AML-193 (cell line): ENCODE measurements around the gene KCNG2.

Experiments used
- DNase-seq, 2 experiments: peaks; one replicate each; lab custom pipeline; 2025; lab: John Stamatoyannopoulos, UW

Gene KCNG2

DNA sequence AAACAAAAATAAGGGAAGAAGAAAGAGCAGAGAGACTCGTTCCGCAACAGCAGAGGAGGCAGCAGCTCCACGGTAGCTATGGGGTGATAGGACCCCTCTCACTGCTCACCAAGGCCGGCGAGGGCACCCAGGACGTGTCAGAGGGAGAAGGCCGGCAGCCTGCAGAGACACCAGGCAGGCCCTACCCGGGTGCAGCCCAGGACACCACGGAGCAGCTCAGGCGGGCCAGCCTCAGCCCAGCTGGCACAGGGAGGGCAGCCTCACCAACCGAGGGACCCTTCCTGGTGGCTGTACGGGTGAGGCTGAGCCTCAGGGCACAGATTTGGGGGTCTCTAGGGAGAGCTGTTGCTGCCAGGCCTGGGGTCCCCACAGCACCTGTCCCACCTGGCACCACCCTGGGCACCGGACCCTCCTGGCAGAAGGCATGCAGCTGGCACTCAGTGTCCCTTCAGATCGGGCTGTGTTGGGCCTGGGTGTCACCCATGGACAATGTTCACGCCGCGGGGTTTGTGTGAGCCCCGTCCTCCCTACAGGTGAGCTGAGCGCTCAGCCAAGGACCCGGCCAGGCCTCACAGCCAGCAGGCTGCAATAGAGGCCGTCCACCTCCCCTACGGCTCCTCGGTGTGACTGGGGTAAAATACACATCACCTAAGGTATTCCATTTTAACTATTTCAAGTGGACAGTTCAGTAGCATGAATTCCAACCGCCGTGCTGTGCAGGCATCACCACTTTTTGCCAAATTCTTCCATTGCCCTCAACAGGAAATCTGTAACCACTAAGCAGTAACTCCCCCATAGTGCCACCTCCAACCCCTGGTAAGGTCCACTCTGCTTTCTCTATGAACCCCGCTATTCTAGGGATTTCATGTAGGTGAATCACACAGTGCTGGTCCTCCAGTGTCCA is 21.6 kb downstream of the KCNG2 start:
- DNase-seq, result no peak

DNA sequence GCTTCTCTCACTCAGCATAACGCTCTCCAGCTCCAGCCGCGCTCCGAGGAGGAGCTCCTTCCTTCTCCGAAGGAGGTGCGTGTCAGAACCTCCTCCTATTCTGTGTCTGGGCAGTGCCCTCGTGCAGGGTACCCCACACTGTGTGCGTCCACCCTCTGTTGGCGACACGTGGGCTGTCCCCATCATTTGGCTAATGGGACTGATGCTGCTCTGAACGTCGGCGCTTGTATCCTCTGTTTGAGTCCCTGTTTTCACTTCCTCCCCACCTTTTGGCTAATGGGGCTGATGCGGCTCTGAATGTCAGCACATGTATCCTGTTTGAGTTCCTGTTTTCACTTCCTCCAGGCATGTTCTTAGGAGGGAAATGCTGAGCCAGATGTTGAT is 22.2 kb downstream of the KCNG2 start:
- DNase-seq, result peak; percentile 88

GRCh38 chr18:79823120-79823519 is 25.4 kb downstream of the KCNG2 start:
- peak; percentile 31 to 43 for DNase-seq

DNA sequence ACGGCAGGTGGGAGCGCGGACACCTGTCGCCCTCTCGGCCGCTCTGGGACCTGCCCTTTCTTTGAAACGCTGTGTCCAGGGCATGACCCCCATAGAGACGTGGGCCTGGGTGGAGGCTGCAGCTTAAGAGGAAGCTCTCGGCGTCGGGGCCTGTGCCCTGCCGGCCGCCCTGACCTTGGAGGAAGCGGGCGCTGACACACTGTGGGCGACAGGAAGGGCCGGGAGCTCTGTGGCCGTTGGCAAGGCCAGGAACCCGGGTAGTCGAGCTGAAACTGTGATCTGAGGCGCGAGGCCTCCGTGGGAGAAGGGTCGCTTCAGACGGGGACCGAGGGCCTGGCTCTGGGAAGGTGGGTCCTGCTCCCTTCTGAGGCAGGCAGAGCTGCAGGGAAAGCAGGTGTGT is 28.2 kb downstream of the KCNG2 start:
- no peak for DNase-seq

DNA sequence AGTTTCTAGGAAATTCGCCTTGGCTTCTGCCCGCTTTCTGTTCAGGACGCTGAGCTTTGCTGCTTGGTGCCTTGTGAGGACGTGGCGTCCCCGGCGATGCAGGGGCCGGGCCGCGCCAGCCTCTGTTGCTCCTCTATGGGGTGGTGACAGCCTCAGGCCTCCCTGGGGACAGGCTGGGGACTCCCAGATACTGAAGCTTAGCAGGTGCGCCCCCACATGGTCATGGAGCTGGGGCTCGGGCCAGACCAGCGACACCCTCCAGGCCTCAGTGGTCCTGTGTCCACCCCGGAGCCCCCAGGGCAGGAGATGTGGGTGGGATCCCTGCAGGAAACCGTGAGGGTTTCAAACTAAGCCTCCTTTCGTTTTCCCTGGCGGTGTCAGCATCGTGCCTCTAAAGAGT is 29.2 kb downstream of the KCNG2 start:
- DNase-seq, result no peak

DNA sequence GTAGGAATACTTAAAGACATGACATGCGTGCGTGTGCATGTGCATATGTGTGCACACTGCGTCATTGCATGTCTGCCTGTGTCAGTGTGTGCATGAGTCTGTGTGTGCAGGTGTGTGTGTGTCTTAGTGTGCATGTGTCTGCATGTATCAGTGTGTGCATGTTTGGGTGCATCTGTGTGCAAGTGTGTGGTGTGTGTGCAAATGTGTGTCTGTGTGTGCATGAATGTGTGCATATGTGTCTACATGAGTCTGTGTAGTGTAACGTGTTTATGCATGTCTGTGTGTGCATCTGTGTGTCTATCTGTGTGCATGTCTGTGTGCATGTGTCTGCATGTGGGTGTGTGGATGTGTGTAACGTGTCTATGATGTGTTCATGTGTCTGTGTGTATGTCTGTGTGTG is 30.5 kb downstream of the KCNG2 start:
- no peak for DNase-seq

GRCh38 chr18:79829136-79829854 is 31.6 kb downstream of the KCNG2 start:
- no peak for DNase-seq

DNA sequence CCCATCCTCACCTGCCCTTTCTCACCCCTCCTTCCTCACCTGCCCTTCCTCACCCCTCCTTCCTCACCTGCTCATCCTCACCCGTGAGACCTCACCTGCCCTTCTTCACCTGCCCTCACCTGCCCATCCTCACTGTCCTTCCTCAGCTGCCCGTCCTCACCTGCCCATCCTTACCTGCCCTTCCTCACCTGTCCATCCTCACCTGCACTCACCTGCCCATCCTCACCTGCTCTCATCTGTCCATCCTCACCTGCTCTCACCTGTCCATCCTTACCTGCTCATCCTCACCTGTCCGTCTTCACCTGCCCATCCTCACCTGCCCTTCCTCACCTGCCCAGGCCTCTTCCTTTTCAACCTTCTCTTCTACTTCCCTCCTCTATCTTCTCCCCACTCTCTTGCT is 34.4 kb downstream of the KCNG2 start:
- DNase-seq, result no peak

- DNase-seq, result no peak
Measured at GRCh38 chr18:79834834-79835233, 37.1 kb downstream of the KCNG2 start.

GRCh38 chr18:79841936-79842335 is 44.2 kb downstream of the KCNG2 start:
- DNase-seq, result no peak

GRCh38 chr18:79844999-79845563 is 47.3 kb downstream of the KCNG2 start:
- no peak for DNase-seq

DNA sequence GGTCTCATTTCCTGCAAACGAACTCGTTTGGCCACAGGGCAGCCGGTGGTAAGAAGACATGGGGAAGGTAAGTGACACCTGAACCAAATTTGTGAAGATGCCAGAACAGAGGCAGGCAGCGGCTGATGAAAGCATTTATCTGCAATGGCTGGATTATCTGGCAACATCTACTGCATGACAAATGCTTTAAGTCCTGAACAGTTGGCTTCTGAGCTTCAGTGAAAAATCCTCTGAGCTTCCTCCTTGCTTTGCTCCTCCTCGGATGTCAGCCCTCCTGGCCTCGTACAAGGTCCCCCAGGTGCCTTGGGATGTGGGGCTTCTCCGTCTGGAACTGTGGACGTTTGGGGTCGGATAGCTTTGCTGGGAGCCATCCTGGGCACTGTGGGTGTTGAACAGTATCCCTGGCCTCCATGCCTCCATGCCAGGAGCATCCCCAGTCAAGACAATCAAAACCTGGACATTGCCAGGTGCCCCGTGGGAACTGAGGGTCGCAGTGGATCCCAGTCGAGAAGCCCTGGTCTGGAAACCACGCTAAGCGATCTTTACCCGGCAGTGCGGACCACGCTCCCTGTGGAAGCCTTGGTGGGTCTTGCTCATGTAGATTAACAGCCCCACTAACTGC is 49.3 kb downstream of the KCNG2 start:
- no peak for DNase-seq

GRCh38 chr18:79847606-79848293 is 50.0 kb downstream of the KCNG2 start:
- no peak for DNase-seq

DNA sequence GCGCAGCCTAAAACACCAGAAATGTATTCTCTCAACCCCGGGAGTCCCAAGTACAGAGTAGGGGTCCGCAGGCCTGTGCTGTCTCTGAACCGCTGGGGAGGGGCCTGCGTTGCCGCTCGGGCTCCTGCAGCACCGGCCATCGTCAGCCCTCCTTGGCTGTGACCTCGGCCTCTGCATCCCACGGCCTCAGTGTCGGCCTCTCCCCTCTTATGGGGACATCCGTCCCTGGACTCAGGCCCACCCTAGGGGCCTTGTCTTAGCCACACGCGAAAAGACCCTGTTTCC is 50.5 kb downstream of the KCNG2 start:
- no peak for DNase-seq

DNA sequence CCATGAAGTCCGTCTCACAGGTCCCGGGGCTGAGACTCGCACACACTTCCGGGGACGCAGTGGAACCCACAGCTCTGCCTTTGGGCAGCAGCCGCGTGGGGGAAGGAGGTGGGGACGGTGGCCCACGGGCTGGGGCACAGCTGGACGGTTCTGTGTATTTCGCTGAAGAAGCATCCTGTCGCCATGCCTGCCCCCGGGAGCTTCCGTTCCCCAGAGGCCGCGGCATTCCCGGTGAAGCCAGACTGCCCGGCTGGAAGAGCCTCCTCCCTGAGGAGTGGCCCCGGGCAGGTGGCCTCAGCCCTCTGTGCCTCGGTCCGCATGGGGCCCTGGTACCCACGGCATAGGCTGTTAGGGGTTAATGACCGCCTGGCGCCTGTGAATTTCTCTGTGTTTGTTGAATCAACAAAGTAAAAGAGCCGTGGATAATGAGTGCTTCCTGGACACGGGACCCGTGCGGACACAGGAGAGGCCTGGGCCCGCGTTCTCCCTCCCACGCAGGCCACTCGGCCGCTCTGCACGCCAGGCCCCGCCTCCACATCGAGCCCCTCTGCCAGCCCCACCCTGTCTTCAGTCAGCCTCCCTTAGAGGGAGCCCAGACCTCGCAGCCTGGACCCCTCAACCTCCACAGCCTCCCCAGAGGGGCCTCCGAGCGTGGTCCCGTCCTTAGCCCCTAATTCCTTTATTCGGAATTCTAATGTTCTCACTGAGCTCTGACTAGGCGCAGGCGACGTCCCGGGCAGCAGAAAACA is 51.0 kb downstream of the KCNG2 start:
- no peak for DNase-seq

DNA sequence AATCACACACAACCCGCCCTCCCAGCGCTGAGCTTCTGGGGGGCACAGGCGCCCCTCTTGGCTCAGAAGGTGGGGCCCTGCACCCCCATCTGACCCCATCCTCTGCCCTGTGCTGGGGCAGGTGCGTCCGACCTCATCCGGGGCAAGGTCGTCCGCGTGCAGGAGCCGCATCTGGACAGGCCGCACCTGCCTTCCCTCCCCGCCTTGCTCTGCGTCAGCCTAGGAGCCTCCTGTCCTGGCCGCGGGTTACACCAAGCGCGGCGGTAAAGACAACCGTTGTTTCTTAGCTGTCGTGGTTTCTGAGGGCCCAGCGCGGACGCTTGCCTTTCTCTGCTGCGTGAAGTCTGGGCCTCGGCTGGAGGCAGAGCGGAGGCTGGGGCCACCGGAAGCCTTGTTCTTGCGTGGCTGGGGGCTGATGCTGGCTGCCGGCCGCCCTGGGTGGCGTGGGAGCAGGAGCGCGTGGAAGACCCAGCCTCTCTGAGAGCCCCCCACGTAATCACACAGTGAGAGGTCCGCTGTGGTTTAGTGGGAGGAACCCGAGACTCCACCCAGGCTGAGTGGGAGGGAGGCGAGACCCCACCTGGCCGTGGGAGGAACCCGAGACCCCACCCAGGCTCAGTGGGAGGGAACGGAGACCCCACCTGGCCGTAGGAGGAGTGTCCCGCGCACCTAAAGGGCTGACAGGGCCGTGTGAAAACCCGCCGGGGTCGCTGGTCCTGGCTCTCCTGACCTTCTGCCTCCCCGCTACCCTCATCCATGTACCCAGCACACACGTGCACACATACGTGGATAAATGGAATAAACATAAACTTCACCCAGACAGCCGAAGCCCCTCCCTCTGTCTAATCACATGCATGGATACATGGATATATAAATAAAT is 51.8 kb downstream of the KCNG2 start:
- no peak for DNase-seq

DNA sequence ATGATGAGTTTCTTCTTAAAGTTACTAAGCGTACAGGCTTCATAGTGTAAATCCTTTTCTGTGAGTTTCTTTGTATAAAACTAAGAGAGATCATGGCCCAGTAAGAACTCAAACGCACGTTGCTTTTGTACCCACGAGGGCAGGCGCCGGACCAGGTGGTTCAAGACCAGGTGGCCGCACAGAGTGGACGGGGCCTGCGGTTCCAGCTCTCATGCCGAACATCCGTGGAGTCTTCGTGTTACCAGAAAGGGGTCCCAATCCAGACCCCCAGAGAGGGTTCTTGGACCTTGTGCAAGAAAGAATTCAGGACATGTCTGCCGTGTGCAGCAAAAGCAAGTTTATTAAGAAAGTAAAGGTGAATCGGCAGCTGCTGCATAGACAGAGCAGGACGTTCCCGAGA is 53.0 kb downstream of the KCNG2 start:
- no peak for DNase-seq

DNA sequence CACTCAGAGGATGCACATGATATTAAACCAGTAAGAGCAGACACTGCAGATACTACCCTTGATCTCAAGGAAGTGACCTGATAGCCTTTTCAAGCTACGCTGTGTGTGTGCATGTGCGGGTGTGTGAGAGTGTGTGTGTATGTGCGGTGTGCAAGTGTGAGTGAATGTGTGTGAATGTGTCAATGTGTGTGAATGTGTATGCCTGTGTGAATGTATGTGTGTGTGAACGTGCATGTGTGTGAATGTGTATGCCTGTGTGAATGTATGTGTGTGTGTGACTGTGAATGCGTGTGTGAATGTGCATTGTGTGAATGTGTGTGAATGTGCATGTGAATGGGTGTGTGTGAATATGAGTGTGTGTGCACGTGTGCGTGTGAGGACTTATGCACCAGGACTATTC is 53.8 kb downstream of the KCNG2 start:
- DNase-seq, result no peak

GRCh38 chr18:79851950-79852349 is 54.2 kb downstream of the KCNG2 start:
- DNase-seq, result no peak

DNA sequence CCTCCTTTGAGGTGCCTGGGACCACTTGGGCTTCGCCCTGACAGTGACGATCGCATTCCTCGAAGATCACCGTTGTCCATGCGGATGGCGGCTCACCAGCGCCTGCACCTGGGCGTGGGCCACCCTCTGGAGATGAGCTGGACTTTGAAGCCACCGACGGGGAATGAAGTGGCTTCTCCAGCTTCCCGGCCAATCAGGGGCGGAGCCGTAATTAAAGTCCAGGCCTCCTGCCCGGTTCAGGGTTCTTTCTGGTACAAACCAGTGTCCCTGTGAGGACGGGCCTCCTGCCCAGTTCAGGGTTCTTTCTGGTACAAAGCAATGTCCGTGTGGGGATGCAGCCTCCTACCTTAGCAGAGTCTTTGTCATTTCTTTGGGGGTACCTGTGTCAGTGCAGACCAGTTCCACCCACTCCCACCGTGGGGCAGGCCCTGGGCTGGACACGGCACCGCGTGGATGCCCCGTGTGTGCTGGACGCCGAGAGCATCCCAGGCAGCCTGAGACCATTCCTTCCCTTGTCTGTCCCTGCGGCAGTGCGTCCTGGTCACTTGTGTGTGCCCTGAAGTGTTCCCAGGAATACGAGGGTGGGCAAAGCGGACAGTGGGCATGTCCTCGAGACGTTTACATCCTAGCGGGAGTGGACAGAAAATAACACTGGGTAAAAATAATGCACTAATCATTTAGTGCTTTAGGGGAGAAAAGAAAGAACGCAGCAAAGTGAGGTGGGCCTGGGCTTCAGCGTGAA is 55.0 kb downstream of the KCNG2 start:
- no peak for DNase-seq
